ENCODE data around the gene PALM. TPM values are rescaled to one million over a fixed set of nuclear protein-coding genes. Genes with fewer than 3 reads are reported as not detected.

The PALM gene
- polyA plus RNA-seq, result 0.09 to 0.46 TPM in 2 of 3 replicates, not detected in the other
- polyA plus RNA-seq (2011; ENCODE audit: low read depth), result 0.55 TPM
- 0.27 and 1.5 TPM in 2 replicates for polyA plus RNA-seq (2011; cell fraction: cytosol; rRNA removed)
- 0.38 and 1.4 TPM in 2 replicates for polyA plus RNA-seq (2011; cell fraction: nucleus; rRNA removed)
- polyA plus RNA-seq (2012; ENCODE audit: low replicate concordance), result 0.19 and 1.4 TPM in 2 replicates
- polyA minus RNA-seq, result 0.16 to 0.59 TPM in 2 of 3 replicates, not detected in the other
- 1.9 TPM for polyA minus RNA-seq (2011; cell fraction: cytosol; rRNA and poly(A)+ RNA removed)
- 0.84 and 2.8 TPM in 2 replicates for polyA minus RNA-seq (2011; cell fraction: nucleus; rRNA and poly(A)+ RNA removed)

- Histone ChIP-seq H3K9ac (ENCODE audit: control insufficient read depth, extremely low read depth, insufficient read depth, low read length) (no peak within 1 kb of the TSS), H3K4me1 (ENCODE audit: control insufficient read depth, extremely low read depth, insufficient read depth, low read length) (no peaks in the 10 kb centered on the region), H3K36me3 (ENCODE audit: control insufficient read depth in 2 of 2, extremely low read depth in 1 of 2, insufficient read depth in 2 of 2, low read length in 2 of 2) (no peaks in the 10 kb centered on the region), H3K4me3 (ENCODE audit: control insufficient read depth in 2 of 3, extremely low read depth in 1 of 3, insufficient read depth in 2 of 3, low read depth in 1 of 3, low read length in 3 of 3) (no peak within 1 kb of the TSS), H3K4me2 (ENCODE audit: control insufficient read depth, extremely low read depth, insufficient read depth, low read depth, low read length) (no peak within 1 kb of the TSS), H4K20me1 (ENCODE audit: control insufficient read depth, extremely low read depth, insufficient read depth, low read length) (no peaks in the 10 kb centered on the region), H3K79me2 (ENCODE audit: control insufficient read depth, insufficient read depth, low read length) (no peaks in the 10 kb centered on the region), H3K27ac (ENCODE audit: control insufficient read depth, insufficient read depth, low read length) (no peak within 1 kb of the TSS), H3K9me3 (ENCODE audit: control insufficient read depth, low read depth, low read length) (peaks cover 2% of the 10 kb centered on the region), H3K9me1 (ENCODE audit: control insufficient read depth, extremely low read depth, insufficient read depth, low read length) (no peaks in the 10 kb centered on the region), H2AFZ (ENCODE audit: control insufficient read depth, low read length) (no peak within 1 kb of the TSS), H3K27me3 (ENCODE audit: control insufficient read depth, extremely low read depth, insufficient read depth, low read length) (peaks cover 42% of the 10 kb centered on the region)
- no peak for TF ChIP-seq CTCF (optimal IDR thresholded peaks at IDR 0.05 in 1 of 3, IDR thresholded peaks at IDR 0.05 in 1 of 3, conservative IDR thresholded peaks at IDR 0.05 in 1 of 3; ENCODE audit: extremely low read depth in 1 of 3, insufficient read depth in 2 of 3, low read length in 3 of 3)
- TF ChIP-seq EZH2 (IDR thresholded peaks at IDR 0.05; ENCODE audit: low read length), result peak; percentile 91
- FAIRE-seq (no peak), DNase-seq (ENCODE audit: low read depth, low spot score) (no peak)
- dilution Hi-C loops (cut with MboI; ENCODE audit: extremely low pct_ligation_motif_present, low sequenced_read_pairs), result no loop called here
These were observed at the start of gene PALM for GRCh38 chr19:708154-709143. TSS of gene PALM (plus strand) at chr19:708935. CDS start at chr19:709147, 212 bp downstream.

- no peak for FAIRE-seq
- peaks cover 6% of the 10 kb centered on the region for H3K9me1 ChIP-seq (ENCODE audit: control insufficient read depth, extremely low read depth, insufficient read depth, low read length)
- H3K4me2 ChIP-seq (ENCODE audit: control insufficient read depth, extremely low read depth, insufficient read depth, low read depth, low read length), result peak overlapping the region; percentile 99
- H3K79me2 ChIP-seq (ENCODE audit: control insufficient read depth, insufficient read depth, low read length), result peaks cover 71% of the 10 kb centered on the region
- no peak for DNase-seq (ENCODE audit: low read depth, low spot score)
- H3K27ac ChIP-seq (ENCODE audit: control insufficient read depth, insufficient read depth, low read length), result peak overlapping the region; percentile 96
- no peaks in the 10 kb centered on the region for H3K9me3 ChIP-seq (ENCODE audit: control insufficient read depth, low read depth, low read length)
- H3K9ac ChIP-seq (ENCODE audit: control insufficient read depth, extremely low read depth, insufficient read depth, low read length), result peak overlapping the region; percentile 86
- peaks cover 10 to 11% of the 10 kb centered on the region in 2 experiments for H3K36me3 ChIP-seq (ENCODE audit: control insufficient read depth in 2 of 2, extremely low read depth in 1 of 2, insufficient read depth in 2 of 2, low read length in 2 of 2)
- dilution Hi-C loops (cut with MboI; ENCODE audit: extremely low pct_ligation_motif_present, low sequenced_read_pairs), result no loop called here
- H4K20me1 ChIP-seq (ENCODE audit: control insufficient read depth, extremely low read depth, insufficient read depth, low read length), result peaks cover 50% of the 10 kb centered on the region
- no peak overlapping the region for H2AFZ ChIP-seq (ENCODE audit: control insufficient read depth, low read length)
- H3K27me3 ChIP-seq (ENCODE audit: control insufficient read depth, extremely low read depth, insufficient read depth, low read length), result no peaks in the 10 kb centered on the region
- peaks cover 48% of the 10 kb centered on the region for H3K4me1 ChIP-seq (ENCODE audit: control insufficient read depth, extremely low read depth, insufficient read depth, low read length)
- TF ChIP-seq CTCF (optimal IDR thresholded peaks at IDR 0.05 in 1 of 3, IDR thresholded peaks at IDR 0.05 in 1 of 3, conservative IDR thresholded peaks at IDR 0.05 in 1 of 3; ENCODE audit: extremely low read depth in 1 of 3, insufficient read depth in 2 of 3, low read length in 3 of 3), result no peak
- no peak for TF ChIP-seq EZH2 (IDR thresholded peaks at IDR 0.05; ENCODE audit: low read length)
- H3K4me3 ChIP-seq (ENCODE audit: control insufficient read depth in 2 of 3, extremely low read depth in 1 of 3, insufficient read depth in 2 of 3, low read depth in 1 of 3, low read length in 3 of 3), result peak overlapping the region; percentile 84 to 96 (median 85)
These were observed 47.8 kb upstream of the PALM start for GRCh38 chr19:660793-661426.
